Muscle of back (tissue), 13 donors: Measurements from ENCODE around the gene HOXA13. TPM values are rescaled to one million over a fixed set of nuclear protein-coding genes. Genes with fewer than 3 reads are reported as not detected.

ENCODE experiments used
- DNase-seq, 3 donors: peaks; one replicate each; pipeline versions ENCODE4 v3.0.0 to v3.0.0-alpha.2; 2013
- long read RNA-seq, 9 donors: transcript quantifications; one replicate each; lab custom pipeline, GENCODE V29; 2026
- polyA plus RNA-seq, 10 donors: library from polyadenylated mRNA; unstranded; fragments of 120-200 nt; gene quantifications; one replicate each; pipeline ENCODE4 v1.2.1, GENCODE V29; 2013; ENCODE audit not compliant: insufficient read length in 10 of 10

The HOXA13 gene
- polyA plus RNA-seq: under 1 TPM in 2 of 10 donors, not detected in 8; 0.20 to 0.41 TPM
- long read RNA-seq, donor 1: 0 reads
- long read RNA-seq, donor 2: 0 reads
- long read RNA-seq, donor 3: 0 reads
- long read RNA-seq, donor 4: 0 reads
- long read RNA-seq, donor 5: 0 reads
- long read RNA-seq, donor 6: 0 reads
- long read RNA-seq, donor 7: 0 reads
- long read RNA-seq, donor 8: 0 reads
- long read RNA-seq, donor 9: 0 reads

DNA sequence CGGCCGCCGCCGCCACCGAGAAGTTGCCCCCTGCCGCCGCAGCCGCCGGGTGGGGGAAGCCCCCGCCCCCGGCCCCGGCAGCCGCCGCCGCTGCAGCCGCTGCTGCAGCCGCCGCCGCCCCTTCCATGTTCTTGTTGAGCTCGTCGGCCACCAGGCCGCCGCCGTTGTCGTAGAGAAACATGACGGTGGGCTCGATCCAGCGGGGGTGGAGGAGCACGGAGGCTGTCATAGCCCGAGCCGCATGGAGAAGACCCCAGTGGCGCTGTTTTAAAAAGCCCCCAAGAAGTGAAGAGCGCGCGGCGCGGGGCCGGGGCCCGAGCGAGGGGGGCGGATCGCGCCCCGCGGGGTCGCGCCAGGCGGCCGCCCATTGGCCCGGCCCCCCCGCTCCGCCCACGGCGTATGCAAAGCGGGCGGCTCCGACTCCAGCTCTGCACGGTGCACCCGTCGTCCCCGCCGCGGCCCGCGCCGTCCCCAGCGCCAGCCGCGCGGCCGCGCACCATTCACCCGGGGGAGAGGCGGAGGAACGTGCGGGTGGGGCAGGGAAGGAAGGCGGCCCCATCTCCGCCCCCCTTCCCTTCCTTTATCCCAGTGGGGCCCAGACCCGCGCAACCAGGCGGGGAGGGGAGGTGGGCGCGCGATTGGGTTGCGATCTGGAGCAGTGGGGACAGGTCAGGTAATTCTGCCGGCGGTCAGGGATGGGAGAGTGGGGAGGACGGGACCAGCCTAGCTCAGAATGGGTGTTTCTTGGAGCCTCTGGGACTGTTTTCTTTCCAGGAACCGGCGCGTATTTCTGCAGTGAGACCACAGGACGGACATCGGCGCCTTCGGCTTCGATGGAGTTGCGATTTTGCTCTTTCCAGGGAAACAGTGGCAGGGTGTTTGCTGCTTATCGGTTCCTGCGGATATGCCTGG, at the start of gene HOXA13:
HOXA13 (minus strand) TSS at position 243 of the 912 bp plus-strand sequence; CDS start at position 229, 14 bp downstream.
- peak in 1 of 3 donors; percentile 69 for DNase-seq

DNA sequence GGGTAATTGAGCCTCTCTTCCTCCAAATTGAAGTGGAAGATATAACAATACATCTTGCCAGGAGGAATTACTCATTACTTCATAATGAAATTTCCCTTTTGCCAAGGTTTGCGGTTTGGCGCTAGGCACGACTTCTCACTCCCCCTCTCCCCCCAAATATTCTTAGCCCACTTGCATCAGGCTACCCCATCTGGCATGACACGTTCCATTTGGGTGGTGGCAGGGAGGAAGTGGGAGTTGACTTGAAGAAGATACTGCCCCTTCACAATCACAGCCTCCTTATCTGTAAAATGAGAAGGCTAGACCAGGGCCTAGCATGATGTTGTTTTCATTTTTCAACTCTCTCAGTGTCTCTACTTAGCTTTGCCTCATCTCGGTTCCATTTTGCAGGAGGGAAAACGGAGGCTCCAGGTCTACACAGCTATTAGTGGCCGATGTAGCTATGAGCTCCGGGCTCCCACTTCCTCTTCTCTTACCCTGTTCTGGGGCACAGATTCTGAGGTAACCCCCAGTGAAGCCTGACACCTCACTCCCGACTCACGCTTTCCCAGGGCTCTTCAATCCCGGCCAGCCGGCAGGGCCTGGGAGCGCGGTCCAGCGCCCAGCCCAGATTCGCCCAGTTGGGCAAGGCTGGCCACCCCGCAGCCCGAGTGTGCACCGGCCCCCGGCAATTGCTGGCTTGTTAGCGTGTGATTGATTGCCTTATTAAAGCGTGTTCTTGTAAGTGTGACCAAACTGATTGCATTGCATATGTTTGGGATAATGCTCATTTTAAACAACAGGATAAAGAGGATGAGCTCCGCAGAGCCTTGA, 49.2 kb upstream of the HOXA13 start:
- no peak for DNase-seq

DNA sequence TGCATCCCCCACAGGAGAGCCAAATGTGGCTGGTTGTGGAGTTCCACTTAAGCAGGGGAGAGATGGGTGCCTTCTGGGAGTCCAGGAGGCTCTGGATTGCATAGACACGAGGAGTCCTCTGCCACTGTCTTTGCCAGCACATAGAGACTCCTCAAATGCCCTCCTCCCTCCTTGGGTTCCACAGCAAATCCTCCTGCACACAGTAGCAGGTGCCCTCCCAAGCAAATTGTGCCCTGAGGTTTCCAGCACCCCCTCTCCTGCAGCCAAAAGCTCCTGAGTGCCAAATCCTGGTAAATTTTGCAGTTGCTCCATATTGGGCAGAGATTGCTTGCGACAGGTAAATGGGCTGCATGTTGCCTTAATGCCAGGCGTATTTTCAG, 48.5 kb upstream of the HOXA13 start:
- no peak for DNase-seq

DNA sequence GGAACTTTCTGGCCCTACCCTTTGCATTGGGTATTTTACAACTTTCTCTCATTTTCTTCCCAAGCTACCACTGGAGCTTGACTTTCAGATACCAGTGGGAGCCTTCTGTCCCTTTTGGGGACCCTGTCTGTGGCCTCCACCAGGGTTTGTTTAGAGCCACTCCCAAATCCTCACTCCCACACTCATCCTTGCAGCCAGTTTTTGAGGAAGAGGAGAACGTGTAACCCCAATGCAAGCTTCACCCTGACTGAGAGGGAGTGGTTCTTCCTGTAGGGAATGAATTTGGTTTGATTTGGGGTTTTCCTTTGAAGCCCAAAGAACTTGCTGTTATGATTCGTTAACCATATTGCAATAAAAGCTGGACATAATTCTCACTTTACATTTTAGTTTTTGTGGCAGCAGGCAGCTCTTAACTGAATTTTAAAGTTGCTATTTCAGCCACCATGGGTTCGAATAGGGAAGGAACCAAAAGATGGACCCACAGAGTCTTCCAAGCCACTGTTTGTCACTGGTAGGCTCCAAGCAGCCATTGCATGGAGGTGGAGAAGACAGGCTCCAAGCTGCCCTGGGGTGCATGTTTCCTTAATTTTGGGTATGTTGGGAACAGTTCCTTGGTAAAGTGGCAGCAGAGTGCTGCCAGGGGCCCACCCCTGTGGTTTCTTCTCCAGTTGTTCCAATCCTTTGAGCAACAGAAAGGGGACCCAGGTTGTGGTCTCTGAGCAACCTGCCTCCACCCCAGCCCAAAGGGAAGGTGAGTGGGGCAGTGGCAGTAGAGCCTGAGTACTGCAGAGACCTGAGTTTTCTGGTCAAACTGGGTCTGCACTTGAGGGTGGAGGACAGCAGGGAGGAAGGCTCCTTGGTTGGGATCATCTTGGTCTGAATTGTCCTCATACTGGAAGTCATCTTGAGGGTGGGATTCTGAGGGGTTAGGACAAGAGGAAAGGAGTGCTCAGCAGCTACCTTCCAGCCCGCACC, 47.8 kb upstream of the HOXA13 start:
- no peak for DNase-seq

DNA sequence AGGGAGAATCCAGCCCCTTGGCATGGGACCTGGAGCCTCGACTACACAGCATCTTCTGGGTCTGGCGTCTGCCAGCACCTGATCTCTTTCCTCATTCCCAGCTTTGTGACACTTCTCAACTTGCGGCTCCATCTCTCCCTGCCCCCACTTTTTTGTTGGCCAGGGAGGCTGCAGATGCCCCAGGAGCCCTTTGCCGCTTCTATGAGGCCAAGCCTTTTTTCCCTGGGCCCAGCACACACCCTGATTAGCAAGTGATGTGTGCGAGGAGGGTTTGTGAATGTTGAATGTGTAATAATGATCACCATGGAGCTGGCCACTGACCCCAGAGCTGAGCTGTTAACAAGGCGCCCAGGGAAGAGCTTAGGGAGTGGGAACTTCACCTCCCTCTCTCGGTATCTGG, 47.1 kb upstream of the HOXA13 start:
- no peak for DNase-seq

DNA sequence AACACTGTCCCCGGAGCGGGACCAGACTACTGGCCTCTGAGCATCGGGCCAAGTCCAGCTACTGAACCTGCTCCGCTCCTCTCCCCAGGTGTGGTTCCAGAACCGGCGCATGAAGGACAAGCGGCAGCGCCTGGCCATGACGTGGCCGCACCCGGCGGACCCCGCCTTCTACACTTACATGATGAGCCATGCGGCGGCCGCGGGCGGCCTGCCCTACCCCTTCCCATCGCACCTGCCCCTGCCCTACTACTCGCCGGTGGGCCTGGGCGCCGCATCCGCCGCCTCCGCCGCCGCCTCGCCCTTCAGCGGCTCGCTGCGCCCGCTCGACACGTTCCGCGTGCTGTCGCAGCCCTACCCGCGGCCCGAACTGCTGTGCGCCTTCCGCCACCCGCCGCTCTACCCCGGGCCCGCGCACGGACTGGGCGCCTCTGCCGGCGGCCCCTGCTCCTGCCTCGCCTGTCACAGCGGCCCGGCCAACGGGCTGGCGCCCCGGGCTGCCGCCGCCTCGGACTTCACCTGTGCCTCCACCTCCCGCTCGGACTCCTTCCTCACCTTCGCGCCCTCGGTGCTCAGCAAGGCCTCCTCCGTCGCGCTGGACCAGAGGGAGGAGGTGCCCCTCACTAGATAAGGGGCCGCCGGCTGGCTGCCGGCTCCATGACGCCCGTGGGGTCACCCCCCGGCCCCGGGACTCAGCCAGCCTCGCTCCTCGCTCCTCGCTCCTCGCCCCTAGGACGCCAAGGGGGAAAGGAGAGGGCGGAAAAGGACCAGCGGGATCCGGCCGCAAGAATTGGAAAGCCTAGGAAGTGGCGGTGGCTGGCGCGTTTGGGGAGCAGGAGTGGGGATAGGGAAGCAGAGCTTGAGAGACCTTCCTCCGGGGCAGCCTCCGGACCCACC, 46.2 kb upstream of the HOXA13 start:
- DNase-seq: peak in 1 of 3 donors; percentile 52

DNA sequence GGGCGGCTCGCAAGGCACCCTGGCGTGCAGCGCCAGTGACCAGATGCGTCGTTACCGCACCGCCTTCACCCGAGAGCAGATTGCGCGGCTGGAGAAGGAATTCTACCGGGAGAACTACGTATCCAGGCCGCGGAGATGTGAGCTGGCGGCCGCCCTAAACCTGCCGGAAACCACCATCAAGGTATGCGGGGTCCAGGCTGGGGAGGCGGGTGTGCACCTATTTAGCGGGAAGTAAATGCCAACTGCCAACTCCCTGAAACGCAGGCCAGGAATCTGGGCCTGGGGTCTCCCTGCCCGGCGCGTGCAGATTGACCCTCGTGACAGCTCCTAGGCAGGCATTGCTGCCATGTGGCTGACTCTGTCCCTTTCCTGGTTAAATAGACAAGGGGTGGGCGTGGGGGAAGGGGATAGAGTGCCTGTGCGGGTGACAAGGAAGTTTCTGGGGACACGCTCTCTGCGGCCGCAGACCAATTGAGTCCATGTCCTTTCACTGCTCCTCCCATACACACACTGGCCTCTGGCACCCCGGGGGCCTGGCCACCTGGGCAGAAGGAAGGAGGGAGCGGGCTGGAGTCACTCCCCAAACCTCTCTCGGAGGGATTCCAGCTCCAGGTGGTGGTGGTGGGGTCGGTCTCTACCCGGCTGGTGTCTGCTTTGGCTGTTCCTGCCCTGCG, 45.4 kb upstream of the HOXA13 start:
- no peak for DNase-seq

DNA sequence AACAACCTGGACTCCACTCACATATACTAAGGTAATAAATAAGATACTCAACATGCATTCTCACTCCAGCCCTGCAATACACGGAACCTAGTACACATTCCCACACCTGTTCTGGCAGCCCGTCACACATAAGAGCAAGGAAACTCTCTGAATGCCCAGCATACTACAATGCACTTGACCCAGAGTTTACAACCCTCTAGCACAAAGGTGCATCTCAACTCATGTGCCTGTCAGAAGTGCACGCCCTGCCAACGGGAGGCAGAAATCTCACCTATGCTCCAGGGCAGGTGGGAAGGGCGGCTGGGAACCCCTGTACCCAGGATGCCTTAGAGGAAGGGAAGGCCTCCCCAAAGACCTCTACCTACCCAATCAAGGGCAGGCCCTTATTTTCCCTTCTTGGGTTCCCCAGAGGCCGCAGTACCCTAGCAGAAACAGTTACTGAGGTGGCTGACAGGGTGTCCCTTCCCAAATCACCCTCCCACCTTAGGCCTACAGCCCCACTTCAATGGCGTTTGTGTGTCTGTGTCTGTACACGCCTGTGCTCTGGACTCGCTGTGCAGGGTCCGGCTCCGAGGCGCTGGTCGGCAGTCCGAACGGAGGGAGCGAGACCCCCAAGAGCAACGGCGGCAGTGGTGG, 44.7 kb upstream of the HOXA13 start:
- no peak for DNase-seq

DNA sequence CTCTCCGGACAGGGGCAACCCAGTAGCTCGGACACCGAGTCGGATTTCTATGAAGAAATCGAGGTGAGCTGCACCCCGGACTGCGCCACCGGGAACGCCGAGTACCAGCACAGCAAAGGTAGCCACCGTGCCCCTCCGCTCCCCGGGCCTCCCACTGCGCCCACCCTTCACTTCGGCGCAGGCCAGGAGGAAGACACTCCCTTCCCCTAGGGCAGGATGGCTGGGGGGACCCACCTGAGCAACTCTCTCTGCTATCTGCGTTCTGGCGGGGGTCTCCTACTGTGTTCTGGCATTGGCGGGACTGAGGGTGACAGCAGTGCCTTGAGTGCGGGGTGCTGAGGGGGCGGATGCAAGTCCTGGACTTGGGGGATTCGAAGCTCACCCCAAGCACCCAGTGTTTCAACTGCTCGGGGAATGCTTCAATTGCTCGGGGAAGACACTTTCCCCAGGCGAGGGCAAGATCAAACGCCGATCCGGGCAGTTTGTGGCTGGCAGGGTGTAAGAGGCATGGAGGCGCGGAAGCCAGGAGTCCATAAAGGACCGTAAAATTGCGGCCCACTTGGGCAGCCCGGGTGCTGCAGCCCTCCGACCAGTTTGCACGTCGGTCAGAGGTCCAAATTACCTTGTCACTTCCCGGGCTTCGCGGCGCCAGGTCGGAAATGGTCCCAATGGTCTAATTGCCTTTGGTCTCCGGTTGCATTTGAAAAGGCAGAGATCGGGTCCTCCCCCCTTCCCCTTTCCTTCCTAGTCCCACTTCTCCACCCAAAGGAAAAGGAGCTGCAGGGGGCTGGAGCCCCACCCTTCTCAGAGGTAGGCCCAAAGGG, 43.7 kb upstream of the HOXA13 start:
- DNase-seq: peak in 1 of 3 donors; percentile 20

DNA sequence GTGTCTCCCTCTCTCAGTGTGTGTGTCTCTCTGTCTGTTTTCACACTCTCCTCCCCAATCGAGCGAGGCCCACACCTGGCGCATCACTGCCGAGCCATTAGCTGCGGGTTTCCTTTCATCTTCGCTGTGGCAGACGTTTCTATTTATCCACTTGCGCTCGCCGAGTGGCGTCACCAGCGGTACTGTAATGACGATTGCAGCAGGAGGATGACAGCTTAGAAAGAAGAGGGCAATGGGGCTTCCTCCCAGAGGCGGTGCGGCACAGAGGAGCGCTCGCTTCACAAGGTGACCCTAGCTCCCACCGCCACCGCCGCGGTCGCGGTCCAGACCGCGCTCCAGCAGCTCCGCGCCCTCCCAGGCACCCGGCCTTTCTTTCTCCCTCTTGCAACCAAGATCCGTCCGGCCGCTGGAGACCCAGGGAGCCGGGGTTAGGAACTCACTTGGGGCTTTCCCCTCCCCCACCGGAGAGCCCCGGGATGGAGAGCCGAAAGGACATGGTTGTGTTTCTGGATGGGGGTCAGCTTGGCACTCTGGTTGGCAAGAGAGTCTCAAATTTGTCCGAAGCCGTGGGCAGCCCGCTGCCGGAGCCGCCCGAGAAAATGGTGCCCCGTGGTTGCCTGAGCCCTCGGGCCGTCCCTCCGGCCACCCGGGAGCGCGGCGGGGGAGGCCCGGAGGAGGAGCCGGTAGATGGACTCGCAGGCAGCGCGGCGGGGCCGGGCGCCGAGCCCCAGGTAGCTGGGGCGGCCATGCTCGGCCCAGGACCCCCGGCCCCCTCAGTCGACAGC, 42.9 kb upstream of the HOXA13 start, which contains the start of gene EVX1:
EVX1 (plus strand) TSS at position 248 of the 785 bp plus-strand sequence; CDS start at position 477, 229 bp downstream.
- no peak for DNase-seq

DNA sequence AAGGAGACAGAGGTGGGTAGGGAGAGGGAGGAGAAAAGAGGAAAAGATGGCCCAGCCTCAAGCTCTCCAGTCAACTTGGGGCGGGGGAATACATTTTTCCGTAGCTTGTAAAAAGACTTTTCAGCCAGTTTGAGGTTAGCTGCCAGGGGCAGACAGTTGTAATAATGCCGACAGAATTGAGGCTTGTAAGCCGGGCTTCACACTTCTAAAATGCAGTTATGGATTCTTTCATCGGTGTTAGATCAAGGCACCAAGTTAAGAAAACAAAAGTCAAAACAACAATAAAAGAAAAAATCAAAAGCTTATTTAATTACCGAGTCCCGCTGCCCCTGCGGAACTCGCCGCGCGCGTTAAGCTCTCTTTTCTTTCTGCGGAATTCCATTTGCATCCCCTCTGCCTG, 42.3 kb upstream of the HOXA13 start:
- peak in 1 of 3 donors; percentile 67 for DNase-seq

DNA sequence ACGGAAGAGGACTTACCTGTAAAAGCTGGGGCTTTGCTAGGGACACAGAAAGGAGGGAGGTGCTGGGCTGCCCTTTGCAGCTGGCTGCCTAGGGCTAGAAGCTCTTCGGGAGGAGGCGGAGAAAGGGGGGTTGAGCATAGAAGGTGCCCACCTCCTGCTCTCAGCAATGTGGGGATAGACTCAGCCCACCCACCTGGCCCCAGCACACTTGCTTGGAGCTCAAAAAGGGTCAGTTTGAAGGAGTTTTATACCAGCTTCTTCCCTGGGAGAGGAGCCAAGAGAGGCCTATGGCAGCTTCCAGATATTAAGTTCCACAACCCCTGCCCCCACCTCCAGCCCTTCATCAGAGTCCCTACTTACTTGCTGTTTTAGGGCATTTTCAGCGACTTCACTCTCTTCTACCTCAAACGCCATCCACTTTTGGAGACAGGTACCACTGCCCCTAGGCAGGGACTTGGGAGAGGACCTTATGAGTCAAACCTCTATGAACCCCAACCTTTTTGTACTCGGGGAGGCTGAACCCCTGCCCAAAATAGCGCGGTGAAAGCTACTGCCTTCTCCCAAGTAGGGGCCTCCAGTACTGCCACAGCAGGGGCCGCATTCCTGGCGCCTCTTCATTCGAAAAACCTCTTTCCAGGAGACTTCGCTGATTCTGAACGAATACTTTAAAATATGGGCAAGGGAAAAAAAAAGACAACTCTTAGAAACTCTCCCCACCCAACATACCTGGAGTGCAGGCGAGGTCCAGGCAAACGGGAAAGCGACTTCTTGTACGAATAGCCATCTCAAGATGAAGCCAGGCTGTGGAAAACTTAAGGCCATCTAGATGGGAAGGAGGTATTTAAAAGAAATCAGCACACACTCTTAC, 41.5 kb upstream of the HOXA13 start:
- peak in 1 of 3 donors; percentile 34 for DNase-seq

DNA sequence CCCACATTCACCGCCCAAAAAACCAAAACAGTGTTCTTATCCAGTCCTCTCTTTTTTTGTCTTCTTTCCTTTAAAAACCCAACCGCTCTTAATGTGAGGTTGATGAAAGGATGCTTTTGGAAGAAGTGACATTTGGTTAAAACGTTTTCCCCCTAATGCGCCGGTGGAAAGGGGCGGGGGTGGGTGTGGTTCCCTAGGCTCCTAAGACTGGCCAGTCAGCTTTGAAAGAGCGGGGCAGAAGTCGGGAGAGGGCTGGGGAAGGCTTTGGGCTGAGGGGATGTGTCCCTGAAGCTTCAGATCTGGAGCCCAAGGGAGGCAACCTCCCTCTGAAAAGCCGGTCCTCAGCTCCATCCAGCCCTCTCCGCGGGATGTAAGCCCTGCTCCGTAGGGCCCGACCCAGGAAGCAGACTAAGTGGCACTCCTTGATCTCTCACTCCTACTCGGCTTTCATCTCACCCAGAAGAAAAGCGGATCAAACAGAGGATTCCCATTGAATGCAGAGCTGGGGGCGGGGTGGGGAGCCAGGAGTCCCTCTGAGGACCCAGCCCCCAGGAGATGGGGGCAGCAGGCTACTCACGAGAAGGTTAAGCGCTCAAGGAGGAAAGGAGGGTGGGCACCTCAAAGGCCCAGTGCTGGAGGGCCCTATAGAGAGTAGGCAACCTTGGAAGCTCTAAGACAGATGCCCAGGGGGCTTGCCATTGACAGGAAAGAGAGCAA, 40.3 kb upstream of the HOXA13 start:
- DNase-seq: peak in 1 of 3 donors; percentile 46

DNA sequence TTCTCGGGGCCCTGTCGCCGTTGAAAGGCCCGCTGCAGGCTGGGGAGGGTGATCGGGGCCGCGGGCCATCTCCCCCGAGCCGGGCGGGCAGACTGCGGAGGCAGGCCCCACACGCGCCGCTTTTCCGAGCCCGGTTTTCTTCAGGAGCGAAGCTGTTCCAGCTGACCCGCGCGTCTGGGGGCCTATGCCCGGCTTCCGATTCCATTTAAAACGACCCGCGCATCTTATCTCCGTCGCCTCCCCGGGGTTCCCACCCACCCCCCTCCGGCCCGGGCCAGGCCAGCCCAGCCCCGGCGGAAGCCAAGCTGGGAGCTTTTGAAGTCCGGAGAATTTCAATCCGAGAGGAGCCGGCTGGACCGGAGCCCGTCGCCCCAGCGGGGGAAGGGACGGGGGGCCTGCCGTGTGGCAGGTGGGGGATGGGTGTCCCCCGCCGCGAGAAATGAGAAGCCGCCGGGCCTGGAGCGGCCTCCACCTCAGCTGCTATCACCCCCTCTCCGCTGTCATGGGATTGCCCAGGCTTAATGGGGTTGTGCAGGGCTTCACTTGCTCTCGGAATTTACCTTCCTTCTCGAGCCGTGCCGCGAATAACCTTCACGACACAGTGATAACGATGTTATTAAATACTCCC, 39.6 kb upstream of the HOXA13 start:
- peak in 1 of 3 donors; percentile 51 for DNase-seq

DNA sequence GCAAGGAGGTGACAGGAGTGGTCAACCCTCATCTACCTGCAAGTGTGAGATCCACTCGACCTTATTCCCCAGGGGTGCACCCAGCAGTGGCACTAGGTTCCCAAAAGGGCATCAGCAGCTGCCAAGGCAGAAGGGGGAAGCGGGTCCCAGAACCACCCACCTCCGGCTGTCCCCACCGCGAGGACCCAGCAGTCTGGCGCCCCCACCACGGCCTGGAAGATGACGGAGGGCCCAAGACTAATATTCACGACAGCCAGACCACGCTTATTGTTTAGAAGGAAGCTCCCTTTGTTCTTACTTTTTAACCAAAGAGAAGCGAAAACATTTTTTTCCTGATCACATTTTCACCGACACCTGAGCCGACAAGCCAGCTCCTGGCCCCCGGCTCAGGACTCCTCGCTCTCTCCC, 39.1 kb upstream of the HOXA13 start:
- no peak for DNase-seq
